Neural cell (in vitro differentiated cells): ENCODE data around the gene DNAJB1. TPM values are rescaled to one million over a fixed set of nuclear protein-coding genes. Genes with fewer than 3 reads are reported as not detected.

Experiments
- H2AFZ ChIP-seq: fragments of 200-600, 300-800 bp; sonication (generic), shearing (Covaris generic); 2 replicates; pipeline ENCODE4 v1.6.0; 2014; ENCODE audit warnings: low read depth, mild to moderate bottlenecking, antibody characterized with exemption, low read length, moderate library complexity
- H3F3A ChIP-seq: fragments of 200-600 bp; shearing (Covaris generic); 2 replicates; pipeline ENCODE4 v1.6.1; 2016; ENCODE audit warnings: mild to moderate bottlenecking, moderate library complexity, mixed read lengths, antibody characterized with exemption, low read length; ENCODE audit not compliant: insufficient read depth, poor library complexity, severe bottlenecking
- H3K27ac ChIP-seq: fragments of 200-600, 300-800 bp; sonication (generic), shearing (Covaris generic); 2 replicates; pipeline ENCODE4 v1.5.1; 2014; ENCODE audit warnings: mild to moderate bottlenecking, low read length, moderate library complexity
- H3K27me3 ChIP-seq: fragments of 300-800, 200-600 bp; sonication (generic), shearing (Covaris generic); 2 replicates; pipeline ENCODE4 v1.6.0; 2014; ENCODE audit warnings: mild to moderate bottlenecking, low read depth, low read length, moderate library complexity; ENCODE audit not compliant: insufficient read depth
- H3K36me3 ChIP-seq: fragments of 300-800, 200-600 bp; sonication (generic), shearing (Covaris generic); 2 replicates; pipeline ENCODE4 v1.5.1; 2014; ENCODE audit warnings: mild to moderate bottlenecking, antibody characterized with exemption, low read length, moderate library complexity; ENCODE audit not compliant: insufficient read depth
- H3K4me2 ChIP-seq: fragments of 300-800, 200-600 bp; sonication (generic), shearing (Covaris generic); 2 replicates; pipeline ENCODE4 v1.6.0; 2014; ENCODE audit warnings: mild to moderate bottlenecking, low read length
- H3K4me3 ChIP-seq: fragments of 300-800, 200-600 bp; sonication (generic), shearing (Covaris generic); 2 replicates; pipeline ENCODE4 v1.5.1; 2014; ENCODE audit warnings: mild to moderate bottlenecking, low read length, moderate library complexity
- H3K79me2 ChIP-seq: fragments of 200-600 bp; shearing (Covaris generic); replicated peaks from 2 replicates; pipeline ENCODE4 v1.6.0; 2014; ENCODE audit warnings: mild to moderate bottlenecking, low read length, moderate library complexity; ENCODE audit not compliant: insufficient read depth
- H3K9ac ChIP-seq: fragments of 300-800, 200-600 bp; sonication (generic), shearing (Covaris generic); 2 replicates; pipeline ENCODE4 v1.6.1; 2016; ENCODE audit warnings: mild to moderate bottlenecking, low read length, mixed read lengths
- H3K9me2 ChIP-seq: fragments of 200-600 bp; shearing (Covaris generic); 2 replicates; pipeline ENCODE4 v1.6.1; 2016; ENCODE audit warnings: mild to moderate bottlenecking, low read length, mixed read lengths; ENCODE audit not compliant: insufficient read depth
- H3K9me3 ChIP-seq: fragments of 200-600, 300-800 bp; sonication (generic), shearing (Covaris generic); 2 replicates; pipeline ENCODE4 v1.6.1; 2016; ENCODE audit warnings: mild to moderate bottlenecking, mixed run types, low read length, moderate library complexity, mixed read lengths
- H4K20me1 ChIP-seq: fragments of 200-600 bp; shearing (Covaris generic); 2 replicates; pipeline ENCODE4 v1.6.1; 2016; ENCODE audit warnings: mild to moderate bottlenecking, mixed run types; ENCODE audit not compliant: insufficient read depth
- CTCF ChIP-seq: fragments of 450-650 bp; IDR thresholded peaks from 2 replicates; pipeline ENCODE4 v1.5.1; 2014; ENCODE audit warnings: antibody characterized with exemption, mild to moderate bottlenecking, moderate library complexity; ENCODE audit not compliant: poor library complexity, severe bottlenecking
- EP300 ChIP-seq: fragments of 450-650 bp; conservative IDR thresholded peaks from 2 replicates; pipeline ENCODE4 v1.6.1; 2014; ENCODE audit warnings: antibody characterized with exemption, mild to moderate bottlenecking, moderate library complexity; ENCODE audit not compliant: poor library complexity, severe bottlenecking
- EZH2 ChIP-seq: fragments of 200-600, 300-800 bp; shearing (Covaris generic), sonication (generic); IDR thresholded peaks from 2 replicates; pipeline ENCODE4 v1.6.1; 2014; ENCODE audit warnings: antibody characterized with exemption, low read length, borderline replicate concordance, mild to moderate bottlenecking; ENCODE audit not compliant: insufficient read depth, poor library complexity, severe bottlenecking
- MXI1 ChIP-seq: fragments of 450-650 bp; conservative IDR thresholded peaks from 2 replicates; pipeline ENCODE4 v1.6.1; 2014; ENCODE audit warnings: antibody characterized with exemption, mild to moderate bottlenecking; ENCODE audit not compliant: poor library complexity, severe bottlenecking
- POLR2AphosphoS5 ChIP-seq: IDR thresholded peaks from 2 replicates; pipeline ENCODE4 v1.6.1; 2012
- RAD21 ChIP-seq: fragments of 450-650 bp; conservative IDR thresholded peaks from 2 replicates; pipeline ENCODE4 v1.6.1; 2014; ENCODE audit warnings: antibody characterized with exemption, mild to moderate bottlenecking, moderate library complexity
- REST ChIP-seq: IDR thresholded peaks from 2 replicates; pipeline ENCODE4 v1.6.1; 2012; ENCODE audit warnings: borderline replicate concordance
- SMC3 ChIP-seq: fragments of 450-650 bp; conservative IDR thresholded peaks from 2 replicates; pipeline ENCODE4 v1.6.1; 2014; ENCODE audit warnings: antibody characterized with exemption, mild to moderate bottlenecking, moderate library complexity; ENCODE audit not compliant: poor library complexity
- TAF1 ChIP-seq: IDR thresholded peaks from 2 replicates; pipeline ENCODE4 v1.6.1; 2012; ENCODE audit warnings: low read depth
- polyA plus RNA-seq: library from polyadenylated mRNA; depleted of rRNA; stranded (reverse); fragments of >200 nt; gene quantifications from 2 replicates; pipeline ENCODE4 v1.2.3, GENCODE V29; 2014

The DNAJB1 gene
- polyA plus RNA-seq, 1 donor from 2014 or later, result 64.6 TPM

GRCh38 chr19:14528419-14529253 is 10.4 kb upstream of the DNAJB1 start:
- H3K9me2 ChIP-seq, result no peaks in the 10 kb centered on the region
- no peaks in the 10 kb centered on the region for H3K36me3 ChIP-seq
- H2AFZ ChIP-seq, result peak overlapping the region; percentile 87
- H3K9ac ChIP-seq, result peak overlapping the region; percentile 68
- no peaks in the 10 kb centered on the region for H3F3A ChIP-seq
- H3K9me3 ChIP-seq, result no peaks in the 10 kb centered on the region
- peaks cover 18% of the 10 kb centered on the region for H3K79me2 ChIP-seq
- peak overlapping the region; percentile 65 for H3K4me2 ChIP-seq
- peak overlapping the region; percentile 76 for H3K27ac ChIP-seq
- no peaks in the 10 kb centered on the region for H3K27me3 ChIP-seq
- no peaks in the 10 kb centered on the region for H4K20me1 ChIP-seq
- TF ChIP-seq MXI1 (no peak), EP300 (no peak), SMC3 (no peak), EZH2 (no peak), POLR2AphosphoS5 (no peak), CTCF (no peak), TAF1 (no peak), REST (no peak), RAD21 (no peak)
- H3K4me3 ChIP-seq, result peak overlapping the region; percentile 82

- no peak overlapping the region for H3K4me2 ChIP-seq
- H3F3A ChIP-seq, result no peaks in the 10 kb centered on the region
- H3K9me3 ChIP-seq, result no peaks in the 10 kb centered on the region
- H3K79me2 ChIP-seq, result peaks cover 11% of the 10 kb centered on the region
- no peak overlapping the region for H3K9ac ChIP-seq
- H3K27me3 ChIP-seq, result no peaks in the 10 kb centered on the region
- H3K4me3 ChIP-seq, result no peak overlapping the region
- no peaks in the 10 kb centered on the region for H4K20me1 ChIP-seq
- H2AFZ ChIP-seq, result no peak overlapping the region
- H3K36me3 ChIP-seq, result no peaks in the 10 kb centered on the region
- no peak overlapping the region for H3K27ac ChIP-seq
- TF ChIP-seq MXI1 (no peak), REST (no peak), EZH2 (no peak), TAF1 (no peak), CTCF (no peak), EP300 (no peak), POLR2AphosphoS5 (no peak), SMC3 (no peak), RAD21 (no peak)
- no peaks in the 10 kb centered on the region for H3K9me2 ChIP-seq
Measured at GRCh38 chr19:14526423-14526822, 8.2 kb upstream of the DNAJB1 start.
